ENCODE results near the gene ZNF440.
A peak's percentile ranks its signal among the peaks of the same experiment; 100 is the strongest.
"Not testable (repeated sequence)": the region's sequence is repeated elsewhere in the genome, so short reads cannot be mapped to it uniquely, and the experiment has no call there.

Gene ZNF440

GRCh38 chr19:11814029-11814699, at the start of gene ZNF440:
ZNF440 (plus strand) TSS chr19:11814273; CDS start chr19:11814448, 175 bp downstream.
- peak; percentile 93 to 96 for DNase-seq

- peak; percentile 54 to 81 for DNase-seq
These were observed 47.2 kb upstream of the ZNF440 start, which contains the start of gene ZNF441 for GRCh38 chr19:11766597-11767591. ZNF441 (plus strand) TSS chr19:11767000; CDS start chr19:11767194, 194 bp downstream.

GRCh38 chr19:11767633-11768133, 46.4 kb upstream of the ZNF440 start:
- DNase-seq = no peak

- DNase-seq = no peak
These were observed 44.1 kb upstream of the ZNF440 start for GRCh38 chr19:11769995-11770394.

- not testable (repeated sequence) for DNase-seq
These were observed 42.6 kb upstream of the ZNF440 start for GRCh38 chr19:11771520-11771919.

- not testable (repeated sequence) for DNase-seq
These were observed 37.4 kb upstream of the ZNF440 start for GRCh38 chr19:11776669-11777068.

GRCh38 chr19:11780431-11781020, 33.5 kb upstream of the ZNF440 start:
- DNase-seq = no peak

- no peak for DNase-seq
These were observed 32.6 kb upstream of the ZNF440 start for GRCh38 chr19:11781295-11782057.

- DNase-seq = no peak
These were observed 30.3 kb upstream of the ZNF440 start for GRCh38 chr19:11783767-11784166.

- no peak for DNase-seq
These were observed 29.7 kb upstream of the ZNF440 start for GRCh38 chr19:11784356-11784755.

GRCh38 chr19:11787536-11787935, 26.5 kb upstream of the ZNF440 start:
- DNase-seq = no peak

GRCh38 chr19:11792942-11793341, 21.1 kb upstream of the ZNF440 start:
- no peak for DNase-seq

- peak in 1 of 2 experiments; percentile 57 for DNase-seq
These were observed 16.6 kb upstream of the ZNF440 start for GRCh38 chr19:11797491-11797890.

GRCh38 chr19:11798391-11799330, 15.4 kb upstream of the ZNF440 start, which contains the start of gene ZNF491:
ZNF491 (plus strand) TSS chr19:11798523; CDS start chr19:11805954, 7,431 bp downstream.
- DNase-seq = peak; percentile 68 to 96

- DNase-seq = no peak
These were observed 7.5 kb upstream of the ZNF440 start for GRCh38 chr19:11806354-11807098.

- DNase-seq = no peak
These were observed 7.0 kb upstream of the ZNF440 start for GRCh38 chr19:11807099-11807380.

- DNase-seq = peak in 1 of 2 experiments; percentile 40
These were observed 407 bp upstream of the ZNF440 start for GRCh38 chr19:11813703-11814028.

GRCh38 chr19:11814700-11815035, 595 bp downstream of the ZNF440 start:
- DNase-seq = no peak

GRCh38 chr19:11821474-11822109, 7.5 kb downstream of the ZNF440 start:
- DNase-seq = no peak

Measured in cerebellar nuclear complex (tissue), 1 donor.